TTC549 (cell line): ENCODE data around the gene CYB561D1.
A peak's percentile ranks its signal among the peaks of the same experiment; 100 is the strongest.

Experiments used
- FAIRE-seq: peaks from 2 replicates; lab custom pipeline; 2012; peaks lifted over from hg19 to GRCh38; lab: Jason Lieb, UNC

Gene CYB561D1

GRCh38 chr1:109530457-109531087, 36.7 kb downstream of the CYB561D1 start:
- no peak for FAIRE-seq

- FAIRE-seq: no peak
Measured at GRCh38 chr1:109531380-109531779, 37.5 kb downstream of the CYB561D1 start.

GRCh38 chr1:109531826-109532364, 38.0 kb downstream of the CYB561D1 start:
- no peak for FAIRE-seq

GRCh38 chr1:109532365-109533136, 38.7 kb downstream of the CYB561D1 start:
- no peak for FAIRE-seq

- no peak for FAIRE-seq
Measured at GRCh38 chr1:109534307-109534858, 40.5 kb downstream of the CYB561D1 start.

- no peak for FAIRE-seq
Measured at GRCh38 chr1:109535481-109535880, 41.6 kb downstream of the CYB561D1 start.

- no peak for FAIRE-seq
Measured at GRCh38 chr1:109535971-109536491, 42.1 kb downstream of the CYB561D1 start.

GRCh38 chr1:109537450-109538178, 43.7 kb downstream of the CYB561D1 start:
- FAIRE-seq: no peak

GRCh38 chr1:109538827-109539555, 45.1 kb downstream of the CYB561D1 start:
- no peak for FAIRE-seq

GRCh38 chr1:109539676-109540075, 45.8 kb downstream of the CYB561D1 start, which contains the start of gene GPR61:
Gene GPR61 (plus strand): TSS chr1:109539872. CDS start chr1:109543023, 3,151 bp downstream.
- no peak for FAIRE-seq

GRCh38 chr1:109541102-109541501, 47.2 kb downstream of the CYB561D1 start:
- no peak for FAIRE-seq

GRCh38 chr1:109542657-109543056, 48.8 kb downstream of the CYB561D1 start:
- FAIRE-seq: no peak

GRCh38 chr1:109543283-109543987, 49.5 kb downstream of the CYB561D1 start:
- FAIRE-seq: no peak

- FAIRE-seq: no peak
Measured at GRCh38 chr1:109543988-109544735, 50.3 kb downstream of the CYB561D1 start.

- FAIRE-seq: peak; percentile 82
Measured at GRCh38 chr1:109546311-109547109, 52.6 kb downstream of the CYB561D1 start.

GRCh38 chr1:109547463-109548320, 53.8 kb downstream of the CYB561D1 start:
- FAIRE-seq: no peak

GRCh38 chr1:109548321-109549267, 54.7 kb downstream of the CYB561D1 start, which contains the start of gene GNAI3:
Gene GNAI3 (plus strand): TSS chr1:109548615. CDS start chr1:109548721, 106 bp downstream.
- no peak for FAIRE-seq
